H1 (cell line): Measurements from ENCODE around the gene FAM13C. TPM values are rescaled to one million over a fixed set of nuclear protein-coding genes. Genes with fewer than 3 reads are reported as not detected.

ENCODE experiments used
- CTCF ChIA-PET: fragments of 300-600 bp; sonication (Branson Sonifier 250); formaldehyde crosslinking; loops from one replicate; lab custom pipeline; 2021; ENCODE audit not compliant: partially characterized antibody; lab: Charles Lee
- POLR2A ChIA-PET: fragments of 300-600 bp; sonication (Branson Sonifier 250); formaldehyde crosslinking; loops from one replicate; lab custom pipeline; 2021; ENCODE audit warnings: inconsistent platforms; ENCODE audit not compliant: partially characterized antibody; lab: Charles Lee
- DNase-seq, 2 experiments: peaks; one replicate each; pipeline versions ENCODE4 v3.0.0 to v3.0.0-alpha.2; 2010 to 2022; ENCODE audit warnings: low spot score in 2 of 2, low read depth in 1 of 2, mixed read lengths in 1 of 2
- FAIRE-seq: peaks from 2 replicates; lab custom pipeline; 2011; peaks lifted over from hg19 to GRCh38; lab: Jason Lieb, UNC
- H2AFZ ChIP-seq: 2 replicates; pipeline ENCODE4 v1.8.1; 2012; ENCODE audit warnings: low read length, inconsistent platforms
- H2AK5ac ChIP-seq: 2 replicates; pipeline ENCODE4 v1.6.1; 2013; ENCODE audit warnings: low read depth, low read length
- H2BK120ac ChIP-seq: replicated peaks from 2 replicates; pipeline ENCODE3; 2013; ENCODE audit warnings: low read depth, low read length, inconsistent platforms
- H2BK12ac ChIP-seq: 2 replicates; pipeline ENCODE4 v1.6.1; 2013; ENCODE audit warnings: low read depth, low read length
- H2BK15ac ChIP-seq: 2 replicates; pipeline ENCODE4 v1.6.1; 2013; ENCODE audit warnings: low read length
- H2BK20ac ChIP-seq: 2 replicates; pipeline ENCODE4 v1.6.1; 2013; ENCODE audit warnings: low read length
- H2BK5ac ChIP-seq: 2 replicates; pipeline ENCODE4 v1.6.1; 2013; ENCODE audit warnings: low read depth, low read length
- H3K14ac ChIP-seq: 2 replicates; pipeline ENCODE4 v1.6.1; 2013; ENCODE audit warnings: inconsistent platforms; ENCODE audit not compliant: insufficient read length
- H3K18ac ChIP-seq: 2 replicates; pipeline ENCODE4 v1.6.1; 2013; ENCODE audit warnings: low read length; ENCODE audit errors: extremely low read depth
- H3K23ac ChIP-seq: 2 replicates; pipeline ENCODE4 v1.6.1; 2013; ENCODE audit warnings: inconsistent platforms; ENCODE audit not compliant: insufficient read length
- H3K23me2 ChIP-seq: 2 replicates; pipeline ENCODE4 v1.6.1; 2013; ENCODE audit warnings: low read depth, low read length
- H3K27ac ChIP-seq: 2 replicates; pipeline ENCODE4 v1.6.1; 2011; ENCODE audit warnings: low read depth, low read length, inconsistent platforms
- H3K27me3 ChIP-seq, 4 experiments: replicated peaks in 1 of 4; 1 replicate in 1 of 4; 2 replicates in 3 of 4; pipeline versions ENCODE4 v1.6.1 to v1.8.1; 2011 to 2013; ENCODE audit warnings: low read length in 3 of 4, mild to moderate bottlenecking in 3 of 4, inconsistent platforms in 2 of 4, mixed read lengths in 2 of 4, moderate library complexity in 1 of 4; ENCODE audit not compliant: control insufficient read depth in 3 of 4, insufficient read depth in 3 of 4; ENCODE audit errors: extremely low read depth in 1 of 4
- H3K36me3 ChIP-seq, 4 experiments: 2 replicates each; pipeline versions ENCODE4 v1.6.1 to v1.8.1; 2011 to 2013; ENCODE audit warnings: mild to moderate bottlenecking in 4 of 4, low read length in 3 of 4, moderate library complexity in 2 of 4, control low read depth in 1 of 4, inconsistent platforms in 1 of 4; ENCODE audit not compliant: insufficient read depth in 4 of 4, control insufficient read depth in 2 of 4
- H3K4ac ChIP-seq: replicated peaks from 2 replicates; pipeline ENCODE3; 2013; ENCODE audit warnings: low read length, low read depth, mixed read lengths, inconsistent platforms; ENCODE audit not compliant: insufficient read length
- H3K4me1 ChIP-seq, 4 experiments: replicated peaks in 1 of 4; 1 replicate in 1 of 4; 2 replicates in 3 of 4; pipeline versions ENCODE4 v1.6.1 to v1.8.1; 2011 to 2013; ENCODE audit warnings: low read length in 3 of 4, inconsistent platforms in 2 of 4, mixed read lengths in 1 of 4; ENCODE audit not compliant: insufficient read depth in 4 of 4, control insufficient read depth in 3 of 4
- H3K4me2 ChIP-seq, 2 experiments: 2 replicates each; pipeline versions ENCODE4 v1.6.1 to v1.8.1; 2011 to 2013; ENCODE audit warnings: low read depth in 2 of 2, low read length in 2 of 2, control low read depth in 1 of 2, inconsistent platforms in 1 of 2, mild to moderate bottlenecking in 1 of 2; ENCODE audit not compliant: insufficient read depth in 1 of 2
- H3K4me3 ChIP-seq, 4 experiments: fragments of 200-600, 300-600 bp in 1 of 4; sonication (generic), shearing (Covaris generic), sonication (Bioruptor Twin) in 1 of 4; 2 replicates each; pipeline versions ENCODE4 v1.5.1 to v1.8.1; 2011 to 2016; ENCODE audit warnings: low read length in 4 of 4, low read depth in 3 of 4, control low read depth in 2 of 4, inconsistent platforms in 2 of 4, mild to moderate bottlenecking in 2 of 4, mixed read lengths in 1 of 4, moderate library complexity in 1 of 4; ENCODE audit not compliant: insufficient read depth in 2 of 4; ENCODE audit errors: extremely low read depth in 1 of 4
- H3K56ac ChIP-seq: replicated peaks from 2 replicates; pipeline ENCODE3; 2013; ENCODE audit warnings: low read depth, mild to moderate bottlenecking, mixed read lengths, low read length, inconsistent platforms; ENCODE audit not compliant: insufficient read length
- H3K79me1 ChIP-seq: 2 replicates; pipeline ENCODE4 v1.6.1; 2013; ENCODE audit warnings: low read depth, low read length, control low read depth
- H3K79me2 ChIP-seq, 2 experiments: 2 replicates each; pipeline versions ENCODE4 v1.6.1 to v1.8.1; 2012 to 2013; ENCODE audit warnings: low read length in 2 of 2, mild to moderate bottlenecking in 2 of 2, inconsistent platforms in 1 of 2; ENCODE audit not compliant: insufficient read depth in 2 of 2, control insufficient read depth in 1 of 2
- H3K9ac ChIP-seq, 4 experiments: replicated peaks in 1 of 4; 1 replicate in 1 of 4; 2 replicates in 3 of 4; pipeline versions ENCODE4 v1.6.1 to v1.8.1; 2011 to 2013; ENCODE audit warnings: low read depth in 3 of 4, low read length in 3 of 4, control low read depth in 2 of 4, mild to moderate bottlenecking in 2 of 4, moderate library complexity in 2 of 4, inconsistent platforms in 1 of 4; ENCODE audit errors: extremely low read depth in 1 of 4
- H3K9me3 ChIP-seq, 2 experiments: 2 replicates each; pipeline versions ENCODE4 v1.6.1 to v1.8.1; 2012 to 2013; ENCODE audit warnings: mild to moderate bottlenecking in 2 of 2, moderate library complexity in 2 of 2, control low read depth in 1 of 2, inconsistent platforms in 1 of 2, low read depth in 1 of 2, low read length in 1 of 2, mixed read lengths in 1 of 2; ENCODE audit not compliant: insufficient read depth in 2 of 2
- H4K20me1 ChIP-seq, 2 experiments: replicated peaks in 1 of 2; 2 replicates each; pipeline versions ENCODE3 to v1.8.1; 2011 to 2013; ENCODE audit warnings: inconsistent platforms in 2 of 2, low read length in 2 of 2, mild to moderate bottlenecking in 1 of 2; ENCODE audit not compliant: insufficient read depth in 2 of 2, control insufficient read depth in 1 of 2
- H4K5ac ChIP-seq: 2 replicates; pipeline ENCODE4 v1.6.1; 2013; ENCODE audit warnings: low read length, low read depth, mixed read lengths, inconsistent platforms; ENCODE audit not compliant: insufficient read length
- H4K8ac ChIP-seq: 2 replicates; pipeline ENCODE4 v1.8.0; 2013; ENCODE audit warnings: mild to moderate bottlenecking, moderate library complexity, low read length, inconsistent platforms; ENCODE audit not compliant: insufficient read depth; ENCODE audit errors: extremely low read depth
- H4K91ac ChIP-seq: replicated peaks from 2 replicates; pipeline ENCODE3; 2013; ENCODE audit warnings: low read length, mixed read lengths, inconsistent platforms; ENCODE audit not compliant: insufficient read length
- ATF2 ChIP-seq: IDR thresholded peaks from 2 replicates; pipeline ENCODE4 v1.6.1; 2012; ENCODE audit warnings: low read length, inconsistent platforms
- CTCF ChIP-seq, 3 experiments: IDR thresholded peaks; 1 replicate in 2 of 3; 2 replicates in 1 of 3; pipeline versions ENCODE4 v1.5.1 to v1.6.1; 2011; ENCODE audit warnings: low read length in 3 of 3, mild to moderate bottlenecking in 3 of 3, inconsistent platforms in 2 of 3, low read depth in 1 of 3, moderate library complexity in 1 of 3; ENCODE audit not compliant: insufficient read depth in 1 of 3; ENCODE audit errors: control extremely low read depth in 1 of 3
- EGR1 ChIP-seq: IDR thresholded peaks from 2 replicates; pipeline ENCODE4 v1.6.1; 2011; ENCODE audit warnings: low read depth, low read length, borderline replicate concordance
- HDAC2 ChIP-seq, 2 experiments: fragments of 300-600 bp in 1 of 2; sonication (generic) in 1 of 2; IDR thresholded peaks; 2 replicates each; pipeline ENCODE4 v1.6.1; 2011 to 2012; ENCODE audit warnings: low read depth in 2 of 2, low read length in 2 of 2, mild to moderate bottlenecking in 2 of 2, moderate library complexity in 2 of 2, borderline replicate concordance in 1 of 2, inconsistent platforms in 1 of 2
- RXRA ChIP-seq: IDR thresholded peaks from 2 replicates; pipeline ENCODE4 v1.6.1; 2011; ENCODE audit warnings: low read depth, mild to moderate bottlenecking, low read length, moderate library complexity; ENCODE audit not compliant: insufficient read depth
- SAP30 ChIP-seq: fragments of 300-600 bp; sonication (generic); IDR thresholded peaks from 2 replicates; pipeline ENCODE4 v1.7.1; 2012; ENCODE audit warnings: low read length, moderate library complexity, mild to moderate bottlenecking, inconsistent platforms; ENCODE audit not compliant: insufficient read depth, insufficient replicate concordance
- SP2 ChIP-seq: IDR thresholded peaks from 2 replicates; pipeline ENCODE4 v1.6.1; 2012; ENCODE audit warnings: mild to moderate bottlenecking, low read length, inconsistent platforms
- WGBS, 2 experiments: shearing (Covaris generic) in 1 of 2; methylation state at CpG; one replicate each; pipeline versions ENCODE4 v1.1.6 to v1.1.7; 2013 to 2015; ENCODE audit warnings: low lambda C conversion rate in 2 of 2, mixed read lengths in 2 of 2, inconsistent platforms in 1 of 2, low coverage in 1 of 2, missing lambda C conversion rate in 1 of 2; ENCODE audit not compliant: insufficient replicate concordance in 2 of 2, insufficient coverage in 1 of 2, insufficient read length in 1 of 2; ENCODE audit errors: extremely low coverage in 1 of 2, missing lambda C conversion rate in 1 of 2; 5-methylcytosine and 5-hydroxymethylcytosine counted together
- polyA plus RNA-seq, 7 experiments: library from polyadenylated mRNA; depleted of rRNA in 3 of 7; stranded (reverse) in 5 of 7; unstranded in 2 of 7; fragments of >200 nt in 5 of 7; fragments of 200-250 nt in 2 of 7; gene quantifications; 1 replicate in 5 of 7; 2 replicates in 1 of 7; 4 replicates in 1 of 7; pipeline versions ENCODE4 v1.2.1 to v1.2.3, GENCODE V29; 2011 to 2013; ENCODE audit warnings: missing spikeins in 2 of 7, mixed read lengths in 2 of 7
- total RNA-seq: library from RNA; stranded (reverse); fragmentation: NEBNext Ultra II Directional; extraction: Animal tissue kit (Norgen Biotek cat#: 25700); gene quantifications from 2 replicates; pipeline ENCODE4 v1.2.1, GENCODE V29; 2021

Gene FAM13C
- total and polyA plus RNA-seq, 2 of the 8 experiments (the other 6 are each of a cell fraction or from before 2014, with no cell fraction given): 0.56 to 0.62 TPM

- H2BK120ac ChIP-seq: no peak overlapping the region
- H2BK20ac ChIP-seq: no peak overlapping the region
- POLR2A ChIA-PET: no interaction called here
- H3K4ac ChIP-seq: no peak overlapping the region
- H3K56ac ChIP-seq: no peak overlapping the region
- 0% methylated on average over 1 of the region's 1 CpG; no CpG with 5 or more reads in 1 of the 2 experiments for WGBS, 2 experiments
- H3K79me2 ChIP-seq: no peaks in the 10 kb centered on the region
- H3K23me2 ChIP-seq: no peaks in the 10 kb centered on the region
- no peak overlapping the region for H4K91ac ChIP-seq
- H2BK12ac ChIP-seq: no peak overlapping the region
- H2AFZ ChIP-seq: no peak overlapping the region
- no peak overlapping the region for H3K14ac ChIP-seq
- no peak overlapping the region for H3K18ac ChIP-seq
- no peak overlapping the region for H2AK5ac ChIP-seq
- no peak overlapping the region for H3K4me2 ChIP-seq
- no peak overlapping the region for H4K8ac ChIP-seq
- H3K27ac ChIP-seq: no peak overlapping the region
- no peak overlapping the region for H3K23ac ChIP-seq
- H3K36me3 ChIP-seq: no peaks in the 10 kb centered on the region
- no peak overlapping the region for H3K9ac ChIP-seq
- no peaks in the 10 kb centered on the region for H3K79me1 ChIP-seq
- no peak overlapping the region for H3K4me3 ChIP-seq
- H4K20me1 ChIP-seq: no peaks in the 10 kb centered on the region
- H2BK5ac ChIP-seq: no peak overlapping the region
- TF ChIP-seq HDAC2 (IDR thresholded peaks at IDR 0.05; ENCODE audit: borderline replicate concordance in 1 of 2, low read depth in 2 of 2, low read length in 2 of 2): no peak
- TF ChIP-seq ATF2: no peak
- no peak for TF ChIP-seq SAP30
- no peak for TF ChIP-seq RXRA
- no peak for TF ChIP-seq SP2
- no peak for TF ChIP-seq CTCF (IDR thresholded peaks at IDR 0.05; ENCODE audit: control extremely low read depth in 1 of 3, insufficient read depth in 1 of 3, low read depth in 1 of 3, low read length in 3 of 3)
- no peak for TF ChIP-seq EGR1
- TF ChIP-seq, all 59 proteins: peak for 0
- no peak overlapping the region for H4K5ac ChIP-seq
- no peak overlapping the region for H2BK15ac ChIP-seq
- FAIRE-seq (no peak), DNase-seq (no peak)
- H3K4me1 ChIP-seq: no peaks in the 10 kb centered on the region
- CTCF ChIA-PET: no interaction called here
- no peaks in the 10 kb centered on the region for H3K27me3 ChIP-seq
- H3K9me3 ChIP-seq: no peaks in the 10 kb centered on the region; a peak in 1 of 4 replicates
Observed at GRCh38 chr10:59346321-59346720, 16.0 kb downstream of the FAM13C start.
